HFFc6 (cell line): ENCODE results near the gene DLL4. TPM values are rescaled to one million over a fixed set of nuclear protein-coding genes. Genes with fewer than 3 reads are reported as not detected.

ENCODE experiments used
- DNase-seq: peaks from one replicate; pipeline ENCODE4 v3.0.0-alpha.2; 2018
- H3K27ac Mint-ChIP-seq: 2 replicates; pipeline ENCODE4 v1.8.0; 2020; ENCODE audit warnings: mild to moderate bottlenecking, mixed read lengths
- H3K27me3 Mint-ChIP-seq: 2 replicates; pipeline ENCODE4 v1.8.0; 2021; ENCODE audit warnings: mild to moderate bottlenecking, moderate library complexity, mixed read lengths; ENCODE audit not compliant: insufficient read depth
- H3K36me3 Mint-ChIP-seq: 2 replicates; pipeline ENCODE4 v1.8.0; 2021; ENCODE audit warnings: low read depth, mixed read lengths
- H3K4me1 Mint-ChIP-seq: 2 replicates; pipeline ENCODE4 v1.8.0; 2020; ENCODE audit warnings: low read depth, mixed read lengths
- H3K4me3 Mint-ChIP-seq: 2 replicates; pipeline ENCODE4 v1.8.0; 2020; ENCODE audit warnings: mild to moderate bottlenecking, moderate library complexity, mixed read lengths
- H3K9me3 Mint-ChIP-seq: 2 replicates; pipeline ENCODE4 v1.8.0; 2020; ENCODE audit warnings: mild to moderate bottlenecking, mixed read lengths
- total RNA-seq, 6 experiments: library from RNA; stranded (reverse); fragmentation: NEBNext Ultra II Directional; extraction: Animal tissue kit (Norgen Biotek cat#: 25700); gene quantifications; 2 replicates in 1 of 6; 3 replicates in 5 of 6; pipeline ENCODE4 v1.2.3, GENCODE V29; 2021
- TF ChIP-seq, protein P1 (sequence below): fragments of 200-600 bp; sonication (generic); IDR thresholded peaks from 2 replicates; pipeline ENCODE4 v1.5.0; 2021; ENCODE audit warnings: antibody characterized with exemption, mild to moderate bottlenecking

Gene DLL4
- total RNA-seq, 6 experiments from 2014 or later = 0.05 to 0.11 TPM; not detected in 4

GRCh38 chr15:40894681-40895448 lies 34.3 kb upstream of the DLL4 start:
- DNase-seq = peak; percentile 81
- Mint-ChIP-seq H3K27ac (peak overlapping the region; percentile 99), H3K4me3 (peak overlapping the region; percentile 100), H3K36me3 (peaks cover 5% of the 10 kb centered on the region), H3K27me3 (peaks cover 5% of the 10 kb centered on the region), H3K4me1 (peaks cover 21% of the 10 kb centered on the region), H3K9me3 (no peaks in the 10 kb centered on the region)
- TF ChIP-seq, protein P1, sequence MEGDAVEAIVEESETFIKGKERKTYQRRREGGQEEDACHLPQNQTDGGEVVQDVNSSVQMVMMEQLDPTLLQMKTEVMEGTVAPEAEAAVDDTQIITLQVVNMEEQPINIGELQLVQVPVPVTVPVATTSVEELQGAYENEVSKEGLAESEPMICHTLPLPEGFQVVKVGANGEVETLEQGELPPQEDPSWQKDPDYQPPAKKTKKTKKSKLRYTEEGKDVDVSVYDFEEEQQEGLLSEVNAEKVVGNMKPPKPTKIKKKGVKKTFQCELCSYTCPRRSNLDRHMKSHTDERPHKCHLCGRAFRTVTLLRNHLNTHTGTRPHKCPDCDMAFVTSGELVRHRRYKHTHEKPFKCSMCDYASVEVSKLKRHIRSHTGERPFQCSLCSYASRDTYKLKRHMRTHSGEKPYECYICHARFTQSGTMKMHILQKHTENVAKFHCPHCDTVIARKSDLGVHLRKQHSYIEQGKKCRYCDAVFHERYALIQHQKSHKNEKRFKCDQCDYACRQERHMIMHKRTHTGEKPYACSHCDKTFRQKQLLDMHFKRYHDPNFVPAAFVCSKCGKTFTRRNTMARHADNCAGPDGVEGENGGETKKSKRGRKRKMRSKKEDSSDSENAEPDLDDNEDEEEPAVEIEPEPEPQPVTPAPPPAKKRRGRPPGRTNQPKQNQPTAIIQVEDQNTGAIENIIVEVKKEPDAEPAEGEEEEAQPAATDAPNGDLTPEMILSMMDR = peak; percentile 79

DNA sequence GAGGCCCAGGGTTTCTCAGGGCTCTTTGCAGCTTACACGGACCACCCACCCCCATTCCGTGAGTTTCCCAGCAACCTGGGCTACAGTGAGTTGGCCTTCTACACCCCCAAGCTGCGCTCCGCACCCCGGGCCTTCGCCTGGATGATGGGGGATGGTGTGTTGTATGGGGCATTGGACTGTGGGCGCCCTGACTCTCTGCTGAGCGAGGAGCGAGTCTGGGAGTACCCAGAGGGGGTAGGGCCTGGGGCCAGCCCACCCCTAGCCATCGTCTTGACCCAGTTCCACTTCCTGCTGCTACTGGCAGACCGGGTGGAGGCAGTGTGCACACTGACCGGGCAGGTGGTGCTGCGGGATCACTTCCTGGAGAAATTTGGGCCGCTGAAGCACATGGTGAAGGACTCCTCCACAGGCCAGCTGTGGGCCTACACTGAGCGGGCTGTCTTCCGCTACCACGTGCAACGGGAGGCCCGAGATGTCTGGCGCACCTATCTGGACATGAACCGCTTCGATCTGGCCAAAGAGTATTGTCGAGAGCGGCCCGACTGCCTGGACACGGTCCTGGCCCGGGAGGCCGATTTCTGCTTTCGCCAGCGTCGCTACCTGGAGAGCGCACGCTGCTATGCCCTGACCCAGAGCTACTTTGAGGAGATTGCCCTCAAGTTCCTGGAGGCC lies 29.5 kb upstream of the DLL4 start:
- H3K27me3 Mint-ChIP-seq = no peaks in the 10 kb centered on the region; the same call in 1 of the 2 replicates
- TF ChIP-seq, protein P1 = no peak
- DNase-seq = no peak
- peaks cover 26% of the 10 kb centered on the region for H3K36me3 Mint-ChIP-seq
- H3K4me1 Mint-ChIP-seq = peaks cover 26% of the 10 kb centered on the region
- no peak overlapping the region for H3K4me3 Mint-ChIP-seq
- H3K27ac Mint-ChIP-seq = no peak overlapping the region
- H3K9me3 Mint-ChIP-seq = no peaks in the 10 kb centered on the region

- H3K27ac Mint-ChIP-seq = no peak overlapping the region
- no peaks in the 10 kb centered on the region for H3K9me3 Mint-ChIP-seq
- no peaks in the 10 kb centered on the region; the same call in 1 of the 2 replicates for H3K27me3 Mint-ChIP-seq
- TF ChIP-seq, protein P1 = no peak
- DNase-seq = no peak
- peaks cover 24% of the 10 kb centered on the region for H3K4me1 Mint-ChIP-seq
- H3K4me3 Mint-ChIP-seq = no peak overlapping the region
- H3K36me3 Mint-ChIP-seq = peaks cover 22% of the 10 kb centered on the region; the same call in 1 of the 2 replicates
Observed at GRCh38 chr15:40900256-40901052, 28.7 kb upstream of the DLL4 start.

DNA sequence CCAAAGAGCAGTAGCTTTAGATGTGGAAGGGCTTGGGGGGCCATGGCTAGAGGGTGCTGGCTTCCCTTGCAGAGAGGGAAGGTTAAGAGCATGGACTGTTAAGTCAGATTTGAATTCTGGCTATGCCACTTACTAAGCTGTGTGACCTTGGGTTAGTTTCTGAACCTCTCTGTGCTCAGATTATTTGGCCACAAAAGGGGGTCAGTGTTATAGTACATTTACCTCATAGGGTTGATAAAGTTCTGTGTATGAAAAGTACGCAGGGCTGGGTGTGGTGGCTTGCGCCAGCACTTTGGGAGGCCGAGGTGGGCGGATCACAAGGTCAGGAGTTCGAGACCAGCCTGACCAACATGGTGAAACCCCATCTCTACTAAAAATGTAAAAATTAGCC lies 28.1 kb upstream of the DLL4 start:
- H3K27ac Mint-ChIP-seq = no peak overlapping the region
- H3K9me3 Mint-ChIP-seq = no peaks in the 10 kb centered on the region
- no peaks in the 10 kb centered on the region; the same call in 1 of the 2 replicates for H3K27me3 Mint-ChIP-seq
- H3K4me3 Mint-ChIP-seq = no peak overlapping the region
- H3K4me1 Mint-ChIP-seq = peaks cover 24% of the 10 kb centered on the region
- TF ChIP-seq, protein P1 = no peak
- peaks cover 22% of the 10 kb centered on the region; the same call in 1 of the 2 replicates for H3K36me3 Mint-ChIP-seq
- DNase-seq = no peak
